HG03139 (cell line): ENCODE measurements around the gene PPARG.

Experiments
- ATAC-seq: cut with Tn5 transposase; IDR thresholded peaks from one replicate; pipeline ENCODE4 v1.9.1; 2021; ENCODE audit not compliant: unreplicated experiment

PPARG gene

GRCh38 chr3:12340506-12340905, 51.6 kb downstream of the PPARG start:
- no peak for ATAC-seq

- no peak for ATAC-seq
Observed at GRCh38 chr3:12342151-12342550, 53.3 kb downstream of the PPARG start.

- ATAC-seq: no peak
Observed at GRCh38 chr3:12343047-12343501, 54.2 kb downstream of the PPARG start.

GRCh38 chr3:12345141-12345561, 56.3 kb downstream of the PPARG start:
- no peak for ATAC-seq

GRCh38 chr3:12345584-12346494, 57.0 kb downstream of the PPARG start:
- ATAC-seq: no peak

GRCh38 chr3:12347301-12347700, 58.4 kb downstream of the PPARG start:
- ATAC-seq: no peak

- ATAC-seq: no peak
Observed at GRCh38 chr3:12349895-12350811, 61.3 kb downstream of the PPARG start.

GRCh38 chr3:12351145-12351544, 62.3 kb downstream of the PPARG start:
- ATAC-seq: no peak

GRCh38 chr3:12352253-12352652, 63.4 kb downstream of the PPARG start:
- ATAC-seq: no peak

- no peak for ATAC-seq
Observed at GRCh38 chr3:12352755-12353154, 63.9 kb downstream of the PPARG start.

- no peak for ATAC-seq
Observed at GRCh38 chr3:12353796-12354525, 65.1 kb downstream of the PPARG start.

- no peak for ATAC-seq
Observed at GRCh38 chr3:12356175-12356574, 67.3 kb downstream of the PPARG start.

GRCh38 chr3:12356996-12357395, 68.1 kb downstream of the PPARG start:
- ATAC-seq: no peak

- ATAC-seq: no peak
Observed at GRCh38 chr3:12357456-12357855, 68.6 kb downstream of the PPARG start.

GRCh38 chr3:12363397-12364195, 74.7 kb downstream of the PPARG start:
- no peak for ATAC-seq

- ATAC-seq: no peak
Observed at GRCh38 chr3:12367346-12367745, 78.5 kb downstream of the PPARG start.

- no peak for ATAC-seq
Observed at GRCh38 chr3:12369029-12369428, 80.2 kb downstream of the PPARG start.

GRCh38 chr3:12369598-12369997, 80.7 kb downstream of the PPARG start:
- no peak for ATAC-seq

- ATAC-seq: no peak
Observed at GRCh38 chr3:12370758-12371157, 81.9 kb downstream of the PPARG start.

GRCh38 chr3:12371525-12372140, 82.8 kb downstream of the PPARG start:
- no peak for ATAC-seq
